K562 (cell line): ENCODE results near the gene RING1. TPM values are rescaled to one million over a fixed set of nuclear protein-coding genes. Genes with fewer than 3 reads are reported as not detected.
A peak's percentile ranks its signal among the peaks of the same experiment; 100 is the strongest.

Experiments used
- BHLHE40 ChIP-seq: IDR thresholded peaks from 2 replicates; pipeline ENCODE4 v1.6.1; 2011; ENCODE audit warnings: low read length, improper control_type of control experiment
- BRD4 ChIP-seq: fragments of 200-600 bp; sonication (generic); IDR thresholded peaks from 2 replicates; pipeline ENCODE4 v1.6.1; 2017; ENCODE audit warnings: inconsistent platforms
- E2F6 ChIP-seq, 2 experiments: IDR thresholded peaks; 2 replicates each; pipeline ENCODE4 v1.6.1; 2011; ENCODE audit warnings: borderline replicate concordance in 1 of 2, control low read depth in 1 of 2, low read depth in 1 of 2, low read length in 1 of 2, mild to moderate bottlenecking in 1 of 2, mixed read lengths in 1 of 2, moderate library complexity in 1 of 2; ENCODE audit not compliant: insufficient read depth in 1 of 2, insufficient read length in 1 of 2, poor library complexity in 1 of 2, severe bottlenecking in 1 of 2; ENCODE audit errors: extremely low read depth in 1 of 2
- FOXJ2 ChIP-seq: fragments of 200-800 bp; sonication (Bioruptor generic); IDR thresholded peaks from 2 replicates; pipeline ENCODE4 v1.6.1; 2016; ENCODE audit warnings: missing genetic modification characterization, missing compliant biosample characterization
- SETDB1 ChIP-seq: IDR thresholded peaks from one replicate; pipeline ENCODE4 v1.6.1; 2012; ENCODE audit warnings: low read length, control low read depth, inconsistent platforms
- ZBTB2 ChIP-seq: fragments of 450-650 bp; IDR thresholded peaks from 2 replicates; pipeline ENCODE4 v1.6.1; 2016; ENCODE audit warnings: antibody characterized with exemption
- ZNF592 ChIP-seq: fragments of 450-650 bp; IDR thresholded peaks from 2 replicates; pipeline ENCODE4 v1.6.1; 2017; ENCODE audit warnings: antibody characterized with exemption, mild to moderate bottlenecking
- ZSCAN29 ChIP-seq: fragments of 450-650 bp; IDR thresholded peaks from 2 replicates; pipeline ENCODE4 v1.6.1; 2017
- polyA plus RNA-seq, 8 experiments: library from polyadenylated mRNA; depleted of rRNA in 4 of 8; stranded (reverse) in 5 of 8; unstranded in 3 of 8; fragments of >200 nt; fragmentation: Nextera tagmentation in 2 of 8; fragmentation: Illumina TruSeq in 1 of 8; extraction: Ambion mirVana in 2 of 8; extraction: Trizol in 1 of 8; gene quantifications; 2 replicates each; pipeline versions ENCODE4 v1.2.1 to v1.2.3, GENCODE V29; 2011 to 2014; ENCODE audit warnings: inconsistent platforms in 1 of 8, missing spikeins in 1 of 8
- total RNA-seq, 7 experiments: library from RNA; depleted of rRNA in 6 of 7; stranded (reverse); fragments of >200 nt in 6 of 7; fragmentation: Illumina TruSeq in 2 of 7; extraction: Trizol in 2 of 7; gene quantifications; 2 replicates each; pipeline versions ENCODE4 v1.2.1 to v1.2.3, GENCODE V29; 2011 to 2021; ENCODE audit warnings: low replicate concordance in 1 of 7
- TF ChIP-seq, protein P1 (sequence below): fragments of 450-650 bp; IDR thresholded peaks from 2 replicates; pipeline ENCODE4 v1.6.1; 2016; ENCODE audit warnings: mild to moderate bottlenecking, moderate library complexity

Gene RING1
- total and polyA plus RNA-seq, 9 of the 15 experiments (the other 6 are each of a cell fraction or from before 2014, with no cell fraction given): 4.2 to 59.1 (median 36.9) TPM

DNA sequence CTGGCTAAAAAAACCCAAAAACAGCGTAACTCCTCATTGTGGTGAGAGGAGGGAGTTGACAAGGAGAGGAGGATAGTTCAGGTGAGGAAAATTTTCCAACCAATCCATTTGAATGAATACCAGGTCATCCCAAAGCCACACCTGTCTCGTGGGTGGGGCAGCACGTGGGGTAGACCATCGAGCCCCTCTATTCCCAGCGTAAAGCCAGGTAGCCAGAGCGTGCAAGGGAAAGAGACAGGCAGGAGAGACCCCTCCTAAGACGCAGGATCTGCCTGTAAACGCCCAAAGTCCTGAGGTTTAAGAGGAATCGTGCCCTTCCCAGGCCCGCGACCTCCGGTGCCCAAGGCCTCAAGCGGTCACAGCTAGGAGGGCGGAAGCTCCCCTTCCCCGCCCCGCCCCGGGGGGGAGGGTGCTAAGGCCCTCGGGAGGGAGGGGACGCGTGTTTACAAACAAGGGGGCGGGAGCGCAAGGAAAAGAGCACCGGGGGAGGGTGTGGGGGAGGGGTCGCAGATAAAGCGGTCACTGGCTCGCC is 8.5 kb upstream of the RING1 start (continued):
- TF ChIP-seq ZNF592 (peak; percentile 49), ZSCAN29 (peak; percentile 17; the same call in 1 of the 2 replicates), BRD4 (0 out of 2 replicates have a peak, but pooled peaks have one; percentile 1), BHLHE40 (0 out of 2 replicates have a peak, but pooled peaks have one; percentile 64), E2F6 (IDR thresholded peaks at IDR 0.05; ENCODE audit: borderline replicate concordance in 1 of 2, extremely low read depth in 1 of 2, insufficient read depth in 1 of 2, insufficient read length in 1 of 2, low read depth in 1 of 2, low read length in 1 of 2, poor library complexity in 1 of 2, severe bottlenecking in 1 of 2) (peak in 1 of 2 experiments; percentile 78), FOXJ2 (peak; percentile 95), SETDB1 (no peak), ZBTB2 (peak; percentile 46; the same call in 1 of the 2 replicates)
- TF ChIP-seq, protein P1, sequence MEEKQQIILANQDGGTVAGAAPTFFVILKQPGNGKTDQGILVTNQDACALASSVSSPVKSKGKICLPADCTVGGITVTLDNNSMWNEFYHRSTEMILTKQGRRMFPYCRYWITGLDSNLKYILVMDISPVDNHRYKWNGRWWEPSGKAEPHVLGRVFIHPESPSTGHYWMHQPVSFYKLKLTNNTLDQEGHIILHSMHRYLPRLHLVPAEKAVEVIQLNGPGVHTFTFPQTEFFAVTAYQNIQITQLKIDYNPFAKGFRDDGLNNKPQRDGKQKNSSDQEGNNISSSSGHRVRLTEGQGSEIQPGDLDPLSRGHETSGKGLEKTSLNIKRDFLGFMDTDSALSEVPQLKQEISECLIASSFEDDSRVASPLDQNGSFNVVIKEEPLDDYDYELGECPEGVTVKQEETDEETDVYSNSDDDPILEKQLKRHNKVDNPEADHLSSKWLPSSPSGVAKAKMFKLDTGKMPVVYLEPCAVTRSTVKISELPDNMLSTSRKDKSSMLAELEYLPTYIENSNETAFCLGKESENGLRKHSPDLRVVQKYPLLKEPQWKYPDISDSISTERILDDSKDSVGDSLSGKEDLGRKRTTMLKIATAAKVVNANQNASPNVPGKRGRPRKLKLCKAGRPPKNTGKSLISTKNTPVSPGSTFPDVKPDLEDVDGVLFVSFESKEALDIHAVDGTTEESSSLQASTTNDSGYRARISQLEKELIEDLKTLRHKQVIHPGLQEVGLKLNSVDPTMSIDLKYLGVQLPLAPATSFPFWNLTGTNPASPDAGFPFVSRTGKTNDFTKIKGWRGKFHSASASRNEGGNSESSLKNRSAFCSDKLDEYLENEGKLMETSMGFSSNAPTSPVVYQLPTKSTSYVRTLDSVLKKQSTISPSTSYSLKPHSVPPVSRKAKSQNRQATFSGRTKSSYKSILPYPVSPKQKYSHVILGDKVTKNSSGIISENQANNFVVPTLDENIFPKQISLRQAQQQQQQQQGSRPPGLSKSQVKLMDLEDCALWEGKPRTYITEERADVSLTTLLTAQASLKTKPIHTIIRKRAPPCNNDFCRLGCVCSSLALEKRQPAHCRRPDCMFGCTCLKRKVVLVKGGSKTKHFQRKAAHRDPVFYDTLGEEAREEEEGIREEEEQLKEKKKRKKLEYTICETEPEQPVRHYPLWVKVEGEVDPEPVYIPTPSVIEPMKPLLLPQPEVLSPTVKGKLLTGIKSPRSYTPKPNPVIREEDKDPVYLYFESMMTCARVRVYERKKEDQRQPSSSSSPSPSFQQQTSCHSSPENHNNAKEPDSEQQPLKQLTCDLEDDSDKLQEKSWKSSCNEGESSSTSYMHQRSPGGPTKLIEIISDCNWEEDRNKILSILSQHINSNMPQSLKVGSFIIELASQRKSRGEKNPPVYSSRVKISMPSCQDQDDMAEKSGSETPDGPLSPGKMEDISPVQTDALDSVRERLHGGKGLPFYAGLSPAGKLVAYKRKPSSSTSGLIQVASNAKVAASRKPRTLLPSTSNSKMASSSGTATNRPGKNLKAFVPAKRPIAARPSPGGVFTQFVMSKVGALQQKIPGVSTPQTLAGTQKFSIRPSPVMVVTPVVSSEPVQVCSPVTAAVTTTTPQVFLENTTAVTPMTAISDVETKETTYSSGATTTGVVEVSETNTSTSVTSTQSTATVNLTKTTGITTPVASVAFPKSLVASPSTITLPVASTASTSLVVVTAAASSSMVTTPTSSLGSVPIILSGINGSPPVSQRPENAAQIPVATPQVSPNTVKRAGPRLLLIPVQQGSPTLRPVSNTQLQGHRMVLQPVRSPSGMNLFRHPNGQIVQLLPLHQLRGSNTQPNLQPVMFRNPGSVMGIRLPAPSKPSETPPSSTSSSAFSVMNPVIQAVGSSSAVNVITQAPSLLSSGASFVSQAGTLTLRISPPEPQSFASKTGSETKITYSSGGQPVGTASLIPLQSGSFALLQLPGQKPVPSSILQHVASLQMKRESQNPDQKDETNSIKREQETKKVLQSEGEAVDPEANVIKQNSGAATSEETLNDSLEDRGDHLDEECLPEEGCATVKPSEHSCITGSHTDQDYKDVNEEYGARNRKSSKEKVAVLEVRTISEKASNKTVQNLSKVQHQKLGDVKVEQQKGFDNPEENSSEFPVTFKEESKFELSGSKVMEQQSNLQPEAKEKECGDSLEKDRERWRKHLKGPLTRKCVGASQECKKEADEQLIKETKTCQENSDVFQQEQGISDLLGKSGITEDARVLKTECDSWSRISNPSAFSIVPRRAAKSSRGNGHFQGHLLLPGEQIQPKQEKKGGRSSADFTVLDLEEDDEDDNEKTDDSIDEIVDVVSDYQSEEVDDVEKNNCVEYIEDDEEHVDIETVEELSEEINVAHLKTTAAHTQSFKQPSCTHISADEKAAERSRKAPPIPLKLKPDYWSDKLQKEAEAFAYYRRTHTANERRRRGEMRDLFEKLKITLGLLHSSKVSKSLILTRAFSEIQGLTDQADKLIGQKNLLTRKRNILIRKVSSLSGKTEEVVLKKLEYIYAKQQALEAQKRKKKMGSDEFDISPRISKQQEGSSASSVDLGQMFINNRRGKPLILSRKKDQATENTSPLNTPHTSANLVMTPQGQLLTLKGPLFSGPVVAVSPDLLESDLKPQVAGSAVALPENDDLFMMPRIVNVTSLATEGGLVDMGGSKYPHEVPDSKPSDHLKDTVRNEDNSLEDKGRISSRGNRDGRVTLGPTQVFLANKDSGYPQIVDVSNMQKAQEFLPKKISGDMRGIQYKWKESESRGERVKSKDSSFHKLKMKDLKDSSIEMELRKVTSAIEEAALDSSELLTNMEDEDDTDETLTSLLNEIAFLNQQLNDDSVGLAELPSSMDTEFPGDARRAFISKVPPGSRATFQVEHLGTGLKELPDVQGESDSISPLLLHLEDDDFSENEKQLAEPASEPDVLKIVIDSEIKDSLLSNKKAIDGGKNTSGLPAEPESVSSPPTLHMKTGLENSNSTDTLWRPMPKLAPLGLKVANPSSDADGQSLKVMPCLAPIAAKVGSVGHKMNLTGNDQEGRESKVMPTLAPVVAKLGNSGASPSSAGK: peak; percentile 81
